ENCODE measurements around the gene LGR4.

The LGR4 gene

DNA sequence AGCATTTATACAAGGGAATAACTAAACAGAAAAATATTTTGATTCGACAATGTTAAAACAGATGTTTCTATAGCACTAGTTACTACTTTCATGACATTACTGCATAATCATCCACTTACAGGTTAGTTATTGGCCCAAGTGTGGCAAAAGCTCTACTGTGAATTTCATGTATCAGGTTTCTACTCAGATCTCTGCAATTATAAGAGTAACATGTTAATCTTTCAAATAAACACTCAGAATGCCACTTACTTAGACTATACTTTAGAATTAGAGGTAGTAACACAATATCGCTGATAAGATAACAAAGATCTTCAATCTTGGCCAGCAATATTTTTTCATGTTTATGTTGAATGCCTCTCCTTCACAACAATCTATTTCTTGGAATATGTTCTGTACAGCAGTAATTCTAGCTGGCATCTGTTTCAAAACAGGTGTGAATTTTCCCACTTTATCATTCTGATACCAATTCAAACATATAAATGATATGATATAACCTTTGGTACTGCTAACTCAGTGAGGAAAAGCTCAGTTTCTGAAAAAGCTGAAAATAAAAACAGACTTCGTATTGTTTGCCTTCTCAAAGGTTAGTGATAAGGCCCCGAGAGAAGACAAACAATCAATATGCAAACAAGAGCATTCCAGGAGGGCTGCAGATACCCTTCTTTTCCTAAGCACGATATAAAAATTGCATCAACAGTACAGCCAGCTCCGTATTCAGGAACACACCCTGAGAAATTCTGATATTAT is 98.6 kb downstream of the LGR4 start:
- no peak overlapping the region for H3K27ac ChIP-seq (ENCODE audit: extremely low read depth, low read depth, low read length)
- H3K36me3 ChIP-seq (ENCODE audit: control insufficient read depth in 2 of 2, insufficient read depth in 1 of 2, low read length in 2 of 2): peaks cover 4 to 44% of the 10 kb centered on the region in 2 experiments; a peak in 2 of 3 replicates
- ChIA-PET POLR2A (no interaction called here), CTCF (interaction anchor here (0.9 to 3.4 kb wide), 5 partner anchors 8 to 126 kb away, joined by 3 to 23 read pairs (median 4); no protein-coding TSS in a partner anchor)
- TF ChIP-seq ZNF221 (tag by site-specific recombination; IDR thresholded peaks at IDR 0.05; ENCODE audit: borderline replicate concordance) (no peak), ZNF544 (tag by site-specific recombination; IDR thresholded peaks at IDR 0.05) (no peak), PRDM6 (tag by site-specific recombination; IDR thresholded peaks at IDR 0.05) (peak; percentile 68; the same call in 1 of the 2 replicates), HOXC10 (CRISPR knock-in tag; IDR thresholded peaks at IDR 0.05) (no peak), OVOL3 (tag by site-specific recombination; IDR thresholded peaks at IDR 0.05) (no peak), FEZF1 (tag by site-specific recombination; IDR thresholded peaks at IDR 0.05) (0 out of 2 replicates have a peak, but pooled peaks have one; percentile 45), ZNF843 (tag by site-specific recombination; IDR thresholded peaks at IDR 0.05) (peak; percentile 52; the same call in 1 of the 2 replicates), ZNF585B (tag by site-specific recombination; IDR thresholded peaks at IDR 0.05) (no peak), SP7 (tag by site-specific recombination; IDR thresholded peaks at IDR 0.05) (peak; percentile 68), ZNF24 (tag by site-specific recombination; IDR thresholded peaks at IDR 0.05) (no peak), OSR2 (tag by site-specific recombination; IDR thresholded peaks at IDR 0.05) (peak; percentile 54; the same call in 1 of the 2 replicates), ZNF513 (tag by site-specific recombination; IDR thresholded peaks at IDR 0.05) (no peak)
- TF ChIP-seq, protein P1, sequence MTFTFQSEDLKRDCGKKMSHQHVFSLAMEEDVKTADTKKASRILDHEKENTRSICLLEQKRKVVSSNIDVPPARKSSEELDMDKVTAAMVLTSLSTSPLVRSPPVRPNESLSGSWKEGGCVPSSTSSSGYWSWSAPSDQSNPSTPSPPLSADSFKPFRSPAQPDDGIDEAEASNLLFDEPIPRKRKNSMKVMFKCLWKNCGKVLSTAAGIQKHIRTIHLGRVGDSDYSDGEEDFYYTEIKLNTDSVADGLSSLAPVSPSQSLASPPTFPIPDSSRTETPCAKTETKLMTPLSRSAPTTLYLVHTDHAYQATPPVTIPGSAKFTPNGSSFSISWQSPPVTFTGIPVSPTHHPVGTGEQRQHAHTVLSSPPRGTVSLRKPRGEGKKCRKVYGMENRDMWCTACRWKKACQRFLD (tag by site-specific recombination; IDR thresholded peaks at IDR 0.05): no peak
- peaks cover 7% of the 10 kb centered on the region; the same call in 1 of the 2 replicates for H3K4me1 ChIP-seq (ENCODE audit: control insufficient read depth, insufficient read depth, low read length)
- H3K4me3 ChIP-seq (ENCODE audit: low read depth, low read length): no peak overlapping the region
- no peaks in the 10 kb centered on the region for H3K9me3 ChIP-seq (ENCODE audit: control insufficient read depth, insufficient read depth, low read depth, low read length)

DNA sequence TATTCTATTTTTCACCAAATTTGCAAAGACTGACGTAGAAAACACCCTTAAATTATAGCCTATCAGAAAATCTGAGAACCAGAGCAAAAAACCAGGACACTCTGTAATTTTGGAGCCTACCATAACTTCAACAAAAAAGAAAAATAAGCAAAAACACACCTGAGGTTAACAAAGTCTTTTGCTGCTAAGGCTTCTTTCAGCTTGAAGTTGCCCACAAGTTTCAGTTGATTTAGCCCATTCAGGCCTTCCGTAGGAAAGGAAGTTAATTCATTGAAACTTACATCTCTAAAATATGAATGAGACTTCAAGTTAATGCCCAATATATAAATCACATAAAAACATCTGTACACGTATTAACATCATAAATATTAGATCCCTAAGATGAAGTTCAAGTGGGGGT is 99.2 kb downstream of the LGR4 start:
- Histone ChIP-seq H3K9me3 (ENCODE audit: control insufficient read depth, insufficient read depth, low read depth, low read length) (no peaks in the 10 kb centered on the region), H3K27ac (ENCODE audit: extremely low read depth, low read depth, low read length) (no peak overlapping the region), H3K36me3 (ENCODE audit: control insufficient read depth in 2 of 2, insufficient read depth in 1 of 2, low read length in 2 of 2) (peaks cover 4 to 44% of the 10 kb centered on the region in 2 experiments; a peak in 2 of 3 replicates), H3K4me1 (ENCODE audit: control insufficient read depth, insufficient read depth, low read length) (peaks cover 7% of the 10 kb centered on the region; the same call in 1 of the 2 replicates), H3K4me3 (ENCODE audit: low read depth, low read length) (no peak overlapping the region)
- CTCF ChIA-PET: interaction anchor here (3.4 kb wide), 1 partner anchor 112 kb away, joined by 23 read pairs; no protein-coding TSS in a partner anchor
- POLR2A ChIA-PET: no interaction called here
- TF ChIP-seq ZBTB1 (tag by site-specific recombination; IDR thresholded peaks at IDR 0.05) (no peak), PATZ1 (tag by site-specific recombination; IDR thresholded peaks at IDR 0.05) (no peak), ZXDB (tag by site-specific recombination; IDR thresholded peaks at IDR 0.05) (no peak), ZNF239 (tag by site-specific recombination; IDR thresholded peaks at IDR 0.05) (no peak), ZNF791 (tag by site-specific recombination; IDR thresholded peaks at IDR 0.05) (no peak), SCRT1 (tag by site-specific recombination; IDR thresholded peaks at IDR 0.05; ENCODE audit: borderline replicate concordance) (no peak), ZNF366 (tag by site-specific recombination; conservative IDR thresholded peaks at IDR 0.05) (no peak), ZNF221 (tag by site-specific recombination; IDR thresholded peaks at IDR 0.05; ENCODE audit: borderline replicate concordance) (no peak), SETDB1 (IDR thresholded peaks at IDR 0.05; ENCODE audit: insufficient read length, low read length) (no peak), ZNF426 (tag by site-specific recombination; IDR thresholded peaks at IDR 0.05) (no peak), ZNF549 (tag by site-specific recombination; IDR thresholded peaks at IDR 0.05) (no peak)
- TF ChIP-seq, protein P1 (tag by site-specific recombination; IDR thresholded peaks at IDR 0.05): no peak
- TF ChIP-seq, protein P2, sequence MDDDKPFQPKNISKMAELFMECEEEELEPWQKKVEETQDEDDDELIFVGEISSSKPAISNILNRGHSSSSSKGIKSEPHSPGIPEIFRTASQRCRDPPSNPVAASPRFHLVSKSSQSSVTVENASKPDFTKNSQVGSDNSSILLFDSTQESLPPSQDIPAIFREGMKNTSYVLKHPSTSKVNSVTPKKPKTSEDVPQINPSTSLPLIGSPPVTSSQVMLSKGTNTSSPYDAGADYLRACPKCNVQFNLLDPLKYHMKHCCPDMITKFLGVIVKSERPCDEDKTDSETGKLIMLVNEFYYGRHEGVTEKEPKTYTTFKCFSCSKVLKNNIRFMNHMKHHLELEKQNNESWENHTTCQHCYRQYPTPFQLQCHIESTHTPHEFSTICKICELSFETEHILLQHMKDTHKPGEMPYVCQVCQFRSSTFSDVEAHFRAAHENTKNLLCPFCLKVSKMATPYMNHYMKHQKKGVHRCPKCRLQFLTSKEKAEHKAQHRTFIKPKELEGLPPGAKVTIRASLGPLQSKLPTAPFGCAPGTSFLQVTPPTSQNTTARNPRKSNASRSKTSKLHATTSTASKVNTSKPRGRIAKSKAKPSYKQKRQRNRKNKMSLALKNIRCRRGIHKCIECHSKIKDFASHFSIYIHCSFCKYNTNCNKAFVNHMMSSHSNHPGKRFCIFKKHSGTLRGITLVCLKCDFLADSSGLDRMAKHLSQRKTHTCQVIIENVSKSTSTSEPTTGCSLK (tag by site-specific recombination; IDR thresholded peaks at IDR 0.05): no peak
